ENCODE results near the gene FXN.

The FXN gene

DNA sequence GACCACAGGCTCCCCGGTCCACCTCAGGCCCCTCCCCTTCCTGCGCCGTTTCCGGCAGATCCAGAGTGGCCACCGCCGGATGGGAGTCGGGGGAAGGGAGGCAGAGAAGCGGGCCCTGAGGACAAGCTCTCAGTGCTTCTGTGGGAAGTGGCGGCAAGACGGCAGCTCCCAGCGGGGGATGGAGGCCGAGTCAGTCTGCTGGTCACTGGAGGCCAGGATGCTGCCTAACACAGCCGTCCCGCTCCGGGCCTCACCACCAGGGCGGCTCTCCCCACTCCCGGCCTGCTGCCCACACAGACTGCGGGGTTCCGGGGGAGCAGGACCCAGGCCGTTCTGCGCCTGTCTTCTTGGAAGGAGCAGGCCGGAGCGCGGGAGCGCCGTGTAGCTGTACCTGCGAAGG lies 31.4 kb downstream of the FXN start:
- Histone ChIP-seq H3K36me3 (replicated peaks; ENCODE audit: insufficient read depth, low read length) (no peaks in the 10 kb centered on the region), H3K79me2 (ENCODE audit: low read length) (peaks cover 3% of the 10 kb centered on the region)

DNA sequence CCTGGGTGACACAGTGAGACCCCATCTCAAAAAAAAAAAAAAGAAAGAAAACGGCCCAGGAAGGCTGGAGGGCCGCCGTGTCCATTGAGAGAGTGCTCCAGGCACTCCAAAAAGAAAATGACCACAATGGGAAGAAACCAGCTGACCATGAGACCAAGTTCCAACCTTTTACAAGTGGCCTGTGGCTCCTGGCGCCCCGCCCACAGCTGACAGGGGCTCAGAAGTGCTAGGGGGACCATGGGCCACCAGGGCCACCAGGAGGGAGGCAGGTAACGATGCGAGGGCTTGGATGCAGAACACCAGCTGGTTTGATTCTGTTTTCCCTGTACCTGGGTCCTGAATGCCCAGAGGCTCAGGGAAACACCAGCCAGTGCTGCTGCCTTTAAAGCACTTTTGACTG lies 34.6 kb downstream of the FXN start:
- Histone ChIP-seq H3K27me3 (replicated peaks; ENCODE audit: insufficient read depth, low read length) (no peaks in the 10 kb centered on the region), H3K9me2 (replicated peaks; ENCODE audit: insufficient read depth, low read length) (no peaks in the 10 kb centered on the region), H3K9ac (ENCODE audit: low read length) (no peak overlapping the region), H2AFZ (ENCODE audit: low read length) (no peak overlapping the region), H3K79me2 (ENCODE audit: low read length) (no peaks in the 10 kb centered on the region), H3K36me3 (replicated peaks; ENCODE audit: insufficient read depth, low read length) (no peaks in the 10 kb centered on the region), H3K4me3 (ENCODE audit: low read length) (no peak overlapping the region), H4K20me1 (ENCODE audit: insufficient read depth, low read length) (no peaks in the 10 kb centered on the region), H3F3A (ENCODE audit: insufficient read depth, low read length) (no peaks in the 10 kb centered on the region), H3K4me2 (ENCODE audit: low read depth, low read length) (no peak overlapping the region), H3K27ac (ENCODE audit: low read length) (no peak overlapping the region), H3K9me3 (replicated peaks; ENCODE audit: insufficient read depth, low read length) (no peaks in the 10 kb centered on the region), H3K4me1 (ENCODE audit: low read length) (no peaks in the 10 kb centered on the region)
- no peak for DNase-seq
- TF ChIP-seq, protein P1, sequence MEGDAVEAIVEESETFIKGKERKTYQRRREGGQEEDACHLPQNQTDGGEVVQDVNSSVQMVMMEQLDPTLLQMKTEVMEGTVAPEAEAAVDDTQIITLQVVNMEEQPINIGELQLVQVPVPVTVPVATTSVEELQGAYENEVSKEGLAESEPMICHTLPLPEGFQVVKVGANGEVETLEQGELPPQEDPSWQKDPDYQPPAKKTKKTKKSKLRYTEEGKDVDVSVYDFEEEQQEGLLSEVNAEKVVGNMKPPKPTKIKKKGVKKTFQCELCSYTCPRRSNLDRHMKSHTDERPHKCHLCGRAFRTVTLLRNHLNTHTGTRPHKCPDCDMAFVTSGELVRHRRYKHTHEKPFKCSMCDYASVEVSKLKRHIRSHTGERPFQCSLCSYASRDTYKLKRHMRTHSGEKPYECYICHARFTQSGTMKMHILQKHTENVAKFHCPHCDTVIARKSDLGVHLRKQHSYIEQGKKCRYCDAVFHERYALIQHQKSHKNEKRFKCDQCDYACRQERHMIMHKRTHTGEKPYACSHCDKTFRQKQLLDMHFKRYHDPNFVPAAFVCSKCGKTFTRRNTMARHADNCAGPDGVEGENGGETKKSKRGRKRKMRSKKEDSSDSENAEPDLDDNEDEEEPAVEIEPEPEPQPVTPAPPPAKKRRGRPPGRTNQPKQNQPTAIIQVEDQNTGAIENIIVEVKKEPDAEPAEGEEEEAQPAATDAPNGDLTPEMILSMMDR (IDR thresholded peaks at IDR 0.05; ENCODE audit: low read length) = no peak
- TF ChIP-seq EZH2 (optimal IDR thresholded peaks at IDR 0.05; ENCODE audit: low read depth, low read length) = no peak
- TF ChIP-seq EZH2phosphoT487 (IDR thresholded peaks at IDR 0.05; ENCODE audit: low read length) = no peak

More for the DNA sequence above, 31.4 kb downstream of the FXN start:
- Histone ChIP-seq H3K27ac (ENCODE audit: low read length) (no peak overlapping the region), H3K9me2 (replicated peaks; ENCODE audit: insufficient read depth, low read length) (no peaks in the 10 kb centered on the region), H4K20me1 (ENCODE audit: insufficient read depth, low read length) (no peaks in the 10 kb centered on the region), H2AFZ (ENCODE audit: low read length) (no peak overlapping the region), H3K27me3 (replicated peaks; ENCODE audit: insufficient read depth, low read length) (no peaks in the 10 kb centered on the region), H3K4me1 (ENCODE audit: low read length) (no peaks in the 10 kb centered on the region), H3K4me3 (ENCODE audit: low read length) (no peak overlapping the region), H3F3A (ENCODE audit: insufficient read depth, low read length) (no peaks in the 10 kb centered on the region), H3K4me2 (ENCODE audit: low read depth, low read length) (no peak overlapping the region), H3K9ac (ENCODE audit: low read length) (no peak overlapping the region), H3K9me3 (replicated peaks; ENCODE audit: insufficient read depth, low read length) (no peaks in the 10 kb centered on the region)
- no peak for DNase-seq
- TF ChIP-seq EZH2phosphoT487 (IDR thresholded peaks at IDR 0.05; ENCODE audit: low read length) = no peak
- TF ChIP-seq EZH2 (optimal IDR thresholded peaks at IDR 0.05; ENCODE audit: low read depth, low read length) = no peak
- TF ChIP-seq, protein P1 (IDR thresholded peaks at IDR 0.05; ENCODE audit: low read length) = no peak

DNA sequence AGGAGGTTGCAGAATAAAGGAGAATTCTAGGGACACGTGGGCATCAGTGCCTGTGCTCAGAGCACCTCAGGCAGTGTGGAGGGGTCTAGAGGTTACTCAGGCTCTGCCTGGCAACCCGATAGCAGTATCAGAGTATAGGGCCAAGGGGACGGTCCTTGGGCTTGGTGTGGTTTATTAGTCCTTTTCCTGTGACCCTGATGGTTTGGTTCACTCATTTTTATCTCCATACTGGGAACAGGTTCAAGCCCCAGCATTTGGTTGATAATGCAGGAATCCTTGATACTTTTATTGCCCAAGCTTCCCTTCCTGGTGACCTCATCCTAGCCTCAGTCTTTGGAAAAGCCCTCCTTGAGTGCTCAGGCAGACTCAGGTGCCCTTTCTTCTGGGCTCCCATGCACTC lies 35.5 kb downstream of the FXN start:
- Histone ChIP-seq H3K4me3 (ENCODE audit: low read length) (no peak overlapping the region), H3K27ac (ENCODE audit: low read length) (no peak overlapping the region), H3K9ac (ENCODE audit: low read length) (no peak overlapping the region), H3K9me3 (replicated peaks; ENCODE audit: insufficient read depth, low read length) (no peaks in the 10 kb centered on the region), H3K27me3 (replicated peaks; ENCODE audit: insufficient read depth, low read length) (no peaks in the 10 kb centered on the region), H3K36me3 (replicated peaks; ENCODE audit: insufficient read depth, low read length) (no peaks in the 10 kb centered on the region), H3K79me2 (ENCODE audit: low read length) (no peaks in the 10 kb centered on the region), H3F3A (ENCODE audit: insufficient read depth, low read length) (no peaks in the 10 kb centered on the region), H3K4me1 (ENCODE audit: low read length) (no peaks in the 10 kb centered on the region), H4K20me1 (ENCODE audit: insufficient read depth, low read length) (no peaks in the 10 kb centered on the region), H3K4me2 (ENCODE audit: low read depth, low read length) (no peak overlapping the region), H3K9me2 (replicated peaks; ENCODE audit: insufficient read depth, low read length) (no peaks in the 10 kb centered on the region), H2AFZ (ENCODE audit: low read length) (no peak overlapping the region)
- no peak for TF ChIP-seq EZH2 (optimal IDR thresholded peaks at IDR 0.05; ENCODE audit: low read depth, low read length)
- no peak for TF ChIP-seq EZH2phosphoT487 (IDR thresholded peaks at IDR 0.05; ENCODE audit: low read length)
- TF ChIP-seq, protein P1 (IDR thresholded peaks at IDR 0.05; ENCODE audit: low read length) = no peak
- no peak for DNase-seq

Data from MM.1S (cell line).